Adrenal gland (tissue), 5 donors: ENCODE measurements around the gene MUCL1.

Experiments used
- CTCF ChIP-seq, 6 experiments: fragments of 450-650 bp in 4 of 6; fragments of 200-600 bp in 2 of 6; sonication (generic) in 1 of 6; IDR thresholded peaks; 1 replicate in 5 of 6; 2 replicates in 1 of 6; pipeline versions ENCODE4 v1.5.1 to v1.8.0; 2016 to 2021; ENCODE audit warnings: antibody characterized with exemption in 6 of 6, mild to moderate bottlenecking in 2 of 6, moderate library complexity in 1 of 6
- POLR2A ChIP-seq, 2 donors: fragments of 450-650 bp; IDR thresholded peaks; one replicate each; pipeline ENCODE4 v1.6.1; 2017; ENCODE audit warnings: antibody characterized with exemption in 2 of 2, mild to moderate bottlenecking in 2 of 2, moderate library complexity in 1 of 2
- donor health status: DM: no; HTN: no; CAD: no.

GRCh38 chr12:54879579-54879978, 25.3 kb downstream of the MUCL1 start:
- TF ChIP-seq CTCF (IDR thresholded peaks at IDR 0.05) (no peak), POLR2A (IDR thresholded peaks at IDR 0.05) (no peak)
